SK-N-SH treated with all-trans-retinoic acid at 6 μM for 48 hours (cell line): Measurements from ENCODE around the gene GGN.

ENCODE experiments used
- ATAC-seq: fragments of 200-7000 bp; cut with Tn5 transposase; 3 replicates; pipeline ENCODE4 v1.9.1; 2020; ENCODE audit warnings: mild to moderate bottlenecking, moderate library complexity
- ARNTL ChIP-seq: fragments of 450-650 bp; formaldehyde crosslinking; IDR thresholded peaks from 2 replicates; pipeline ENCODE4 v1.5.0; 2020; ENCODE audit warnings: low read depth, mild to moderate bottlenecking, moderate library complexity, borderline replicate concordance
- BACH2 ChIP-seq: fragments of 250-450 bp; sonication (Bioruptor Pico); IDR thresholded peaks from 2 replicates; pipeline ENCODE4 v1.9.0; 2021; ENCODE audit warnings: mild to moderate bottlenecking, borderline replicate concordance
- CREB5 ChIP-seq: fragments of 250-450 bp; sonication (Bioruptor Pico); IDR thresholded peaks from 2 replicates; pipeline ENCODE4 v1.5.1; 2020; ENCODE audit warnings: low read depth, mild to moderate bottlenecking, moderate library complexity
- CSDC2 ChIP-seq: fragments of 250-450 bp; sonication (Bioruptor Pico); IDR thresholded peaks from 2 replicates; pipeline ENCODE4 v1.5.0; 2020; ENCODE audit warnings: mild to moderate bottlenecking, moderate library complexity
- GLIS3 ChIP-seq: fragments of 250-450 bp; sonication (Bioruptor Pico); IDR thresholded peaks from 2 replicates; pipeline ENCODE4 v1.5.0; 2020; ENCODE audit warnings: mild to moderate bottlenecking, moderate library complexity
- ISL1 ChIP-seq: fragments of 250-450 bp; sonication (Bioruptor Pico); IDR thresholded peaks from 2 replicates; pipeline ENCODE4 v2.1.2; 2022; ENCODE audit warnings: mild to moderate bottlenecking, moderate library complexity
- OSR1 ChIP-seq: fragments of 250-450 bp; sonication (Bioruptor Pico); IDR thresholded peaks from 2 replicates; pipeline ENCODE4 v1.8.0; 2022; ENCODE audit warnings: moderate library complexity, mild to moderate bottlenecking, inconsistent platforms
- PATZ1 ChIP-seq: fragments of 250-450 bp; sonication (Bioruptor Pico); IDR thresholded peaks from 2 replicates; pipeline ENCODE4 v1.8.0; 2020; ENCODE audit warnings: mild to moderate bottlenecking, moderate library complexity, borderline replicate concordance
- PPARA ChIP-seq: fragments of 250-450 bp; sonication (Bioruptor Pico); IDR thresholded peaks from 2 replicates; pipeline ENCODE4 v1.5.0; 2020; ENCODE audit warnings: mild to moderate bottlenecking, borderline replicate concordance
- RARB ChIP-seq: fragments of 250-450 bp; sonication (Bioruptor Pico); IDR thresholded peaks from 2 replicates; pipeline ENCODE4 v1.8.0; 2021; ENCODE audit warnings: mild to moderate bottlenecking, moderate library complexity
- SNAI2 ChIP-seq: fragments of 250-450 bp; sonication (Bioruptor Pico); IDR thresholded peaks from 2 replicates; pipeline ENCODE4 v1.5.0; 2020; ENCODE audit warnings: mild to moderate bottlenecking, moderate library complexity
- TCF4 ChIP-seq: fragments of 250-450 bp; sonication (Bioruptor Pico); IDR thresholded peaks from 2 replicates; pipeline ENCODE4 v1.8.0; 2021; ENCODE audit warnings: mild to moderate bottlenecking, moderate library complexity, borderline replicate concordance
- TOX ChIP-seq: fragments of 250-450 bp; sonication (Bioruptor Pico); IDR thresholded peaks from 2 replicates; pipeline ENCODE4 v1.8.0; 2021; ENCODE audit warnings: mild to moderate bottlenecking, moderate library complexity, borderline replicate concordance
- ZC3H10 ChIP-seq: fragments of 250-450 bp; sonication (Bioruptor Pico); IDR thresholded peaks from 2 replicates; pipeline ENCODE4 v1.5.1; 2021; ENCODE audit warnings: mild to moderate bottlenecking, moderate library complexity
- ZFP3 ChIP-seq: fragments of 250-450 bp; sonication (Bioruptor Pico); IDR thresholded peaks from 2 replicates; pipeline ENCODE4 v1.5.0; 2020; ENCODE audit warnings: mild to moderate bottlenecking, moderate library complexity
- ZFP30 ChIP-seq: fragments of 450-650 bp; formaldehyde crosslinking; IDR thresholded peaks from 2 replicates; pipeline ENCODE4 v1.5.0; 2022; ENCODE audit warnings: mild to moderate bottlenecking, moderate library complexity
- ZNF565 ChIP-seq: fragments of 450-650 bp; formaldehyde crosslinking; conservative IDR thresholded peaks from 2 replicates; pipeline ENCODE4 v1.5.0; 2020; ENCODE audit warnings: low read depth, mild to moderate bottlenecking, moderate library complexity
- ZNF70 ChIP-seq: fragments of 450-650 bp; formaldehyde crosslinking; IDR thresholded peaks from 2 replicates; pipeline ENCODE4 v1.5.0; 2020; ENCODE audit warnings: mild to moderate bottlenecking, moderate library complexity
- ZNF8 ChIP-seq: fragments of 450-650 bp; formaldehyde crosslinking; IDR thresholded peaks from 2 replicates; pipeline ENCODE4 v1.5.0; 2020; ENCODE audit warnings: mild to moderate bottlenecking, moderate library complexity
- TF ChIP-seq, protein P1 (sequence below): fragments of 250-450 bp; sonication (Bioruptor Pico); IDR thresholded peaks from 2 replicates; pipeline ENCODE4 v1.5.1; 2021; ENCODE audit warnings: mild to moderate bottlenecking, moderate library complexity
- TF ChIP-seq, protein P2 (sequence below): fragments of 250-450 bp; sonication (Bioruptor Pico); IDR thresholded peaks from 2 replicates; pipeline ENCODE4 v1.5.0; 2020; ENCODE audit warnings: mild to moderate bottlenecking, moderate library complexity
- TF ChIP-seq, protein P3 (sequence below): fragments of 250-450 bp; sonication (Bioruptor Pico); IDR thresholded peaks from 2 replicates; pipeline ENCODE4 v1.8.0; 2021; ENCODE audit warnings: low read depth, mild to moderate bottlenecking, moderate library complexity, borderline replicate concordance

The GGN gene

GRCh38 chr19:38373907-38374331 is 13.9 kb downstream of the GGN start (continued):
- no peak for TF ChIP-seq OSR1 (CRISPR knock-in tag)
- no peak for TF ChIP-seq BACH2 (CRISPR knock-in tag)
- TF ChIP-seq TCF4: no peak

DNA sequence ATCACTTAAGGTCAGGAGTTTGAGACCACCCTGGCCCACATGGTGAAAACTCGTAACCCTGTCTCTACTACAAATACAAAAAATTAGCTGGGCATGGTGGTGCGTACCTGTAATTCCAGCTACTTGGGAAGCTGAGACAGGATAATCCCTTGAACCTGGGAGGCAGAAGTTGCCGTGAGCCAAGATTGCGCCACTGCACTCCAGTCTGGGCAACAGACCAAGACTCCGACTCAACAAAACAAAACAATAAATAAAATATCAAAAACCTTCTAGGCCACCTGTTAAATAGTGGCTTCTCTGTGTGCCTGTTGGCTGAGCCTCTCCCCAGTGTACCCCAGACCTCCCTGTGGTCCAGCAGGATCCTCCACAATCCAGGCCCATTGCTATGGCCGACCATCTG is 16.8 kb downstream of the GGN start:
- no peak for ATAC-seq
- TF ChIP-seq GLIS3 (no peak), ZFP3 (CRISPR knock-in tag) (no peak), ZNF565 (CRISPR knock-in tag) (no peak), SNAI2 (CRISPR knock-in tag) (no peak), ZNF8 (CRISPR knock-in tag) (no peak), ZNF70 (CRISPR knock-in tag) (no peak)

DNA sequence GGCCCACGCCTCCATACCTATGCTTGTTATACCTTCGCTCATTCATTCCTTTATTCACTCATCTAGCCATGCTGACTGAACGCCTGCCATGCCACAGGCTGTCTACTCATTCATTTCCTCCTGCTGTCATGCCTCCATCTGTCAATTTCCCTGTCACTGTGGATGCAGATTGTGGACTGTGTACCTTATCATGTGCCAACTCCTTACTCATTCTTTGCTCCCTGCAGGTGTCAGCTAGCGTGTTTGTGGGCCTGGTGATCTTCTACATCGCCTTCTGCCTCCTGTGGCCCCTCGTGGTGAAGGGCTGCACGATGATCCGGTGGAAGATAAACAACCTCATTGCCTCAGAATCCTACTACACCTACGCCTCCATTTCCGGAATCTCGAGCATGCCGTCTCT is 17.5 kb downstream of the GGN start:
- no peak for ATAC-seq
- no peak for TF ChIP-seq ISL1 (CRISPR knock-in tag)
- no peak for TF ChIP-seq SNAI2 (CRISPR knock-in tag)
- TF ChIP-seq, protein P1, sequence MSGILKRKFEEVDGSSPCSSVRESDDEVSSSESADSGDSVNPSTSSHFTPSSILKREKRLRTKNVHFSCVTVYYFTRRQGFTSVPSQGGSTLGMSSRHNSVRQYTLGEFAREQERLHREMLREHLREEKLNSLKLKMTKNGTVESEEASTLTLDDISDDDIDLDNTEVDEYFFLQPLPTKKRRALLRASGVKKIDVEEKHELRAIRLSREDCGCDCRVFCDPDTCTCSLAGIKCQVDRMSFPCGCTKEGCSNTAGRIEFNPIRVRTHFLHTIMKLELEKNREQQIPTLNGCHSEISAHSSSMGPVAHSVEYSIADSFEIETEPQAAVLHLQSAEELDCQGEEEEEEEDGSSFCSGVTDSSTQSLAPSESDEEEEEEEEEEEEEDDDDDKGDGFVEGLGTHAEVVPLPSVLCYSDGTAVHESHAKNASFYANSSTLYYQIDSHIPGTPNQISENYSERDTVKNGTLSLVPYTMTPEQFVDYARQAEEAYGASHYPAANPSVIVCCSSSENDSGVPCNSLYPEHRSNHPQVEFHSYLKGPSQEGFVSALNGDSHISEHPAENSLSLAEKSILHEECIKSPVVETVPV (CRISPR knock-in tag): no peak
- no peak for TF ChIP-seq TOX (CRISPR knock-in tag)
- TF ChIP-seq TCF4: no peak
- TF ChIP-seq PPARA (CRISPR knock-in tag): no peak
- no peak for TF ChIP-seq ZC3H10 (CRISPR knock-in tag)
- TF ChIP-seq RARB: no peak
- no peak for TF ChIP-seq ZFP30 (CRISPR knock-in tag)
- TF ChIP-seq, protein P2, sequence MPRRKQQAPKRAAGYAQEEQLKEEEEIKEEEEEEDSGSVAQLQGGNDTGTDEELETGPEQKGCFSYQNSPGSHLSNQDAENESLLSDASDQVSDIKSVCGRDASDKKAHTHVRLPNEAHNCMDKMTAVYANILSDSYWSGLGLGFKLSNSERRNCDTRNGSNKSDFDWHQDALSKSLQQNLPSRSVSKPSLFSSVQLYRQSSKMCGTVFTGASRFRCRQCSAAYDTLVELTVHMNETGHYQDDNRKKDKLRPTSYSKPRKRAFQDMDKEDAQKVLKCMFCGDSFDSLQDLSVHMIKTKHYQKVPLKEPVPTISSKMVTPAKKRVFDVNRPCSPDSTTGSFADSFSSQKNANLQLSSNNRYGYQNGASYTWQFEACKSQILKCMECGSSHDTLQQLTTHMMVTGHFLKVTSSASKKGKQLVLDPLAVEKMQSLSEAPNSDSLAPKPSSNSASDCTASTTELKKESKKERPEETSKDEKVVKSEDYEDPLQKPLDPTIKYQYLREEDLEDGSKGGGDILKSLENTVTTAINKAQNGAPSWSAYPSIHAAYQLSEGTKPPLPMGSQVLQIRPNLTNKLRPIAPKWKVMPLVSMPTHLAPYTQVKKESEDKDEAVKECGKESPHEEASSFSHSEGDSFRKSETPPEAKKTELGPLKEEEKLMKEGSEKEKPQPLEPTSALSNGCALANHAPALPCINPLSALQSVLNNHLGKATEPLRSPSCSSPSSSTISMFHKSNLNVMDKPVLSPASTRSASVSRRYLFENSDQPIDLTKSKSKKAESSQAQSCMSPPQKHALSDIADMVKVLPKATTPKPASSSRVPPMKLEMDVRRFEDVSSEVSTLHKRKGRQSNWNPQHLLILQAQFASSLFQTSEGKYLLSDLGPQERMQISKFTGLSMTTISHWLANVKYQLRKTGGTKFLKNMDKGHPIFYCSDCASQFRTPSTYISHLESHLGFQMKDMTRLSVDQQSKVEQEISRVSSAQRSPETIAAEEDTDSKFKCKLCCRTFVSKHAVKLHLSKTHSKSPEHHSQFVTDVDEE (CRISPR knock-in tag): no peak
- no peak for TF ChIP-seq GLIS3
- no peak for TF ChIP-seq ZNF565 (CRISPR knock-in tag)
- TF ChIP-seq CSDC2: no peak

DNA sequence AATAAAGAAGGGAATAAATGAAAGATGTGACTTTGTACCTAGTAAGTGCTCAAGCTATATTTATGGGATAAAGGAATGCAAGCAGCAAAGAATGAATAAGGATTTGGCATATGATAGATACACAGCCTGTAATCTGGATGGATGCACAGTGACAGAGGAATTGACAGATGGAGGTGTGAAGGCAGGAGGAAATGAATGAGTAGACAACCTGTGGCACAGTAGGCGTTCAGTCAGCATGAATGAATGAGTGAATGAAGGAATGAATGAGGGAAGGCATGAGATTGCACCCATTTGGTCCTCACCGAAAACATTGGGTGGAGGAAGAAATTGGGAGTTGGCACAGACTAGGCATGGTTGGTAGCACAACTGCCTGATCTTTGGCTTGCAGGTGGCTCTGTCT is 18.2 kb downstream of the GGN start:
- ATAC-seq: no peak
- TF ChIP-seq, protein P3, sequence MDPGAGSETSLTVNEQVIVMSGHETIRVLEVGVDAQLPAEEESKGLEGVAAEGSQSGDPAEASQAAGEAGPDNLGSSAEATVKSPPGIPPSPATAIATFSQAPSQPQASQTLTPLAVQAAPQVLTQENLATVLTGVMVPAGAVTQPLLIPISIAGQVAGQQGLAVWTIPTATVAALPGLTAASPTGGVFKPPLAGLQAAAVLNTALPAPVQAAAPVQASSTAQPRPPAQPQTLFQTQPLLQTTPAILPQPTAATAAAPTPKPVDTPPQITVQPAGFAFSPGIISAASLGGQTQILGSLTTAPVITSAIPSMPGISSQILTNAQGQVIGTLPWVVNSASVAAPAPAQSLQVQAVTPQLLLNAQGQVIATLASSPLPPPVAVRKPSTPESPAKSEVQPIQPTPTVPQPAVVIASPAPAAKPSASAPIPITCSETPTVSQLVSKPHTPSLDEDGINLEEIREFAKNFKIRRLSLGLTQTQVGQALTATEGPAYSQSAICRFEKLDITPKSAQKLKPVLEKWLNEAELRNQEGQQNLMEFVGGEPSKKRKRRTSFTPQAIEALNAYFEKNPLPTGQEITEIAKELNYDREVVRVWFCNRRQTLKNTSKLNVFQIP (CRISPR knock-in tag): no peak
- TF ChIP-seq ZC3H10 (CRISPR knock-in tag) (no peak), PATZ1 (no peak), ARNTL (CRISPR knock-in tag) (no peak), ZNF8 (CRISPR knock-in tag) (no peak), TOX (CRISPR knock-in tag) (no peak), GLIS3 (no peak), ZNF70 (CRISPR knock-in tag) (no peak), CSDC2 (no peak), TCF4 (no peak), OSR1 (CRISPR knock-in tag) (no peak), PPARA (CRISPR knock-in tag) (no peak), ZNF565 (CRISPR knock-in tag) (no peak), SNAI2 (CRISPR knock-in tag) (no peak), BACH2 (CRISPR knock-in tag) (no peak), CREB5 (no peak)
- TF ChIP-seq, protein P2 (CRISPR knock-in tag): no peak
- TF ChIP-seq, protein P1 (CRISPR knock-in tag): no peak
